NCI-H1436 (cell line): ENCODE results near the gene ITPR3.
A peak's percentile ranks its signal among the peaks of the same experiment; 100 is the strongest.

Experiments
- DNase-seq: peaks from one replicate; lab custom pipeline; 2025; lab: John Stamatoyannopoulos, UW

Gene ITPR3

DNA sequence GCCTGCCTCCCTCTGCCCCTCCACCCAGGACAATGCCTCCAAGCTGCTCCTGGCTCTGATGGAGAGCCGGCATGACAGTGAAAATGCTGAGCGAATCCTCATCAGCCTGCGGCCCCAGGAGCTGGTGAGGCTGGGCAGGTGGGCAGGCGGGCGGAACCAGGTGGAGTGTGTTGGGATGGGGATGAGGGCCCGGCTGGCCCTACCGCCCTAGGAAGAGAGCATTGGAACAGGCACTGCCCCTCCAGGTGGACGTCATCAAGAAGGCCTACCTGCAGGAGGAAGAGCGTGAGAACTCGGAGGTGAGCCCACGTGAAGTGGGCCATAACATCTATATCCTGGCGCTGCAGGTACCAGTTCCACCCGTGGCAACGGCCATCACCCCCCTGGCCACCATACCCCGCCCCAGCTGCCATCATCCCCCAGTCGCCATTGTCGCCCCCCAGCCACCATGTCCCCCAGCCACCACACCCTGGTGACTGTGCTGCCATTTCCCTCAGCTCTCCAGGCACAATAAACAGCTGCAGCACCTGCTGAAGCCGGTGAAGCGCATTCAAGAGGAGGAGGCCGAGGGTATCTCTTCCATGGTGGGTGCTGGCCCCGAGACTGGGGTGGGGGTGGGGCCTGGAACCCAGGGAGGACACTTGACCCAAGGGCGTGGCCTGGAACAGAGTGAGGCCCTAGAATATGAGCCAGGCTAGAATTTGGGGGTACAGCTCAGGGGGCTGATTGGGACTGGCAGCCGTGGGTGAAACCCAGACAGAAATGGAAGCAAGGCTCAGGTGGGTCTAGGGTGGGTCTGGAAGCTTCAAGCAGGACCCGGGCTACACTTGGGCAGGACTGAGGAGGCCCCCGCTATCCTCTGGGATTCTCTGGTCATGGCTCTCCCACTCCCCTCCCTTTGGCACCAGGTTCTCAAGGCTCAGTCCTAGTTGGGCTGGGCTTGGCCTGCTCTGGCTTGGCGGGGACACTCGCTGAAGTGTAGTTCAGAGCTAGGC is 66.2 kb downstream of the ITPR3 start:
- no peak for DNase-seq

DNA sequence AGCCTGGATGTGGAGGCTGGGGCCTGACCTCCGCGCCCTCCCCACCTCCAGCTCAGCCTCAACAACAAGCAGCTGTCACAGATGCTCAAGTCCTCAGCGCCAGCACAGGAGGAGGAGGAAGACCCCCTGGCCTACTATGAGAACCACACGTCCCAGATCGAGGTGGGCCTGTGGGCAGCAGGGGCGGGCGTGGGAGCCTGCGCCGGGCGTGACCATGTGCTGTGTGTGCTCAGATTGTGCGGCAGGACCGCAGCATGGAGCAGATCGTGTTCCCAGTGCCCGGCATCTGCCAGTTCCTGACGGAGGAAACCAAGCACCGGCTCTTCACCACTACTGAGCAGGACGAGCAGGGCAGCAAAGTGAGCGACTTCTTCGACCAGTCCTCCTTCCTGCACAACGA is 66.9 kb downstream of the ITPR3 start:
- DNase-seq, result no peak

DNA sequence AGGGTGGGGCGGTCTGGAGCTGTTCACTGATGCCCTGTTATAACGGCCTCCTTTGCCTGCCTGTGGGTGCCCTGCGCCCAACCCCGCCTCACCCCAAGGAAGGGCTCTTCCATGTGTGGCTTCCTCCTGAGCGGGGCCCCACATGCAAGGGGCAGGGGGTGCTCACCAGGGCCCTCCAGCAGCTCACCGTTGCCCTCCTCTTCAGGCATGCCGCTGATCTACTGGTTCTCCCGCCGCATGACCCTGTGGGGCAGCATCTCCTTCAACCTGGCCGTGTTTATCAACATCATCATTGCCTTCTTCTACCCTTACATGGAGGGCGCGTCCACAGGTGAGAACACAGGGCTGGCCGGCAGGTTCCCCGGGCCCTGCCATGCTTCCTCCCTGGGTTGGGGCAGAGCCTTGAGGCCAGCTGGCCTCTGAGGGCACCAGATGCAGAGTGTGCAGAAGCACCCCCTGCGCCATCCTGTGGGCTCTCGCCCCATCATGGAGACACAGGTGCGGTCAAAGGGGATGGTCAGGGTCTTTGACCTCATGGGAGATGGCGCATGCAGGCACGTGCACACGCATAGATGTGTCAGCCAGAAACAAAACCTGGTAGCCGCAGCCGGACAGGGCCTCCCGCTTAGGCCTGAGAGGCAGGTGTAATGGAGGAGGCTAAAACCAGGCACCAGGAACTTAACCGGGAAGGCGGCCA is 67.5 kb downstream of the ITPR3 start:
- no peak for DNase-seq

DNA sequence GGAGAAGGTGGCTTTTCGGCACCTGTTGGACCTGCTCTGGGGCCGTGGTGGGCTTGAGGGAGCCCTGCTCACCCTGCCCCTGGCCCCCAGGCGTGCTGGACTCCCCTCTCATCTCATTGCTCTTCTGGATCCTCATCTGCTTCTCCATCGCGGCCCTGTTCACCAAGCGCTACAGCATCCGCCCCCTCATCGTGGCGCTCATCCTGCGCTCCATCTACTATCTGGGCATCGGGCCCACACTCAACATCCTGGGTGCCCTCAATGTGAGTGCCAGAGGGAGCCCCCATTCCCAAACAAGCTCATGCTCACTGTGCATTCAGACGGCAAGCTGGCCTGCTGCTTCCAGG is 68.0 kb downstream of the ITPR3 start:
- DNase-seq, result no peak

DNA sequence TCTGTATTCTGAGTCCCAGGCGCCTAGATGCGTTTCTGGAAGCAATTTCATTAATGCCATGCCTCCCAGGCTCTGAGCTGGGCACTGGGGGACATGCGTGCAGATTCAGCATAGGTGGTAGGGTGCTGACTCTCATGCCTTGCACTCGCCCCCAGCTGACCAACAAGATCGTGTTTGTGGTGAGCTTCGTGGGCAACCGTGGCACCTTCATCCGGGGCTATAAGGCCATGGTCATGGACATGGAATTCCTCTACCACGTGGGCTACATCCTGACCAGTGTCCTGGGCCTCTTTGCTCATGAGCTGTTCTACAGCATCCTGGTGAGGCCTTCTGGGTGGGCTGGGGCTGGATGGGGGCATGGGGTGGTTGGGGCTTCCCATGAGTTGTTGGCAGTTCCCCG is 68.8 kb downstream of the ITPR3 start:
- DNase-seq, result no peak

DNA sequence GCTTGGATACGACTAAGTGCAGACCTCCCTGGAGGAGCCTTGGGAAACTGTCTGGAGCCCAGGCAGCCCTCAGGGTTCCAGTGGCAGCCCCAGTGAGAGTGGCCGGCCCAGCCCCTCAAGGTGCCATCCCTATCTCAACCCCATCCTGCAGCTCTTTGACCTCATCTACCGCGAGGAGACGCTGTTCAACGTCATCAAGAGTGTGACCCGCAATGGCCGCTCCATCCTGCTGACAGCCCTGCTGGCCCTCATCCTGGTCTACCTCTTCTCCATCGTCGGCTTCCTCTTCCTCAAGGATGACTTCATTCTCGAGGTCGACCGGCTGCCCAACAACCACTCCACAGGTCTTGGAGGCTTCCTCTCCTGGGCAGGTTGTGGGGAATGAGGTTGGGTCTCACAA is 69.6 kb downstream of the ITPR3 start:
- DNase-seq, result no peak

DNA sequence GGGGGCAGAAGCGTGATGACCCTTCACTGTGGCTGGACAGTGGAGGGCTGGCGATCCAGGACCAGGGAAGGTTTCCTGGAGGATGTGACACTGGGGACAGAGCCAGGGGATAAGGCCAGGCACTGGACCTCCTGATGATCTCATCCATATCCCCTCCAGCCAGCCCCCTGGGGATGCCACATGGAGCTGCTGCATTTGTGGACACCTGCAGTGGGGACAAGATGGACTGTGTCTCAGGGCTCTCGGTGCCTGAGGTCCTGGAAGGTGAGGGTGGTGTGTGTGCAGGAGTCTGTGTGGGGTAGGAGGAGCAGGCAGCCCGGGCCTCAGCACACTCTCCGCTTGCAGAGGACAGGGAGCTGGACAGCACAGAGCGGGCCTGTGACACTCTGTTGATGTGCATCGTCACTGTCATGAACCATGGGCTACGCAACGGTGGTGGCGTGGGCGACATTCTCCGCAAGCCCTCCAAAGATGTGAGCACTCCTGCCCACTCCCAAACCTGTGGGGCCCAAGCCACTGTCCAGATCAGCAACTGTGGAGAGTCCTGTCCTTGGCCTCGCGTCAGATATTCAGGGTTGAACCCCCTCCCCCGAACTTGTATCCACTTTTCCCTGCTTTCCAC is 70.4 kb downstream of the ITPR3 start:
- DNase-seq, result no peak

DNA sequence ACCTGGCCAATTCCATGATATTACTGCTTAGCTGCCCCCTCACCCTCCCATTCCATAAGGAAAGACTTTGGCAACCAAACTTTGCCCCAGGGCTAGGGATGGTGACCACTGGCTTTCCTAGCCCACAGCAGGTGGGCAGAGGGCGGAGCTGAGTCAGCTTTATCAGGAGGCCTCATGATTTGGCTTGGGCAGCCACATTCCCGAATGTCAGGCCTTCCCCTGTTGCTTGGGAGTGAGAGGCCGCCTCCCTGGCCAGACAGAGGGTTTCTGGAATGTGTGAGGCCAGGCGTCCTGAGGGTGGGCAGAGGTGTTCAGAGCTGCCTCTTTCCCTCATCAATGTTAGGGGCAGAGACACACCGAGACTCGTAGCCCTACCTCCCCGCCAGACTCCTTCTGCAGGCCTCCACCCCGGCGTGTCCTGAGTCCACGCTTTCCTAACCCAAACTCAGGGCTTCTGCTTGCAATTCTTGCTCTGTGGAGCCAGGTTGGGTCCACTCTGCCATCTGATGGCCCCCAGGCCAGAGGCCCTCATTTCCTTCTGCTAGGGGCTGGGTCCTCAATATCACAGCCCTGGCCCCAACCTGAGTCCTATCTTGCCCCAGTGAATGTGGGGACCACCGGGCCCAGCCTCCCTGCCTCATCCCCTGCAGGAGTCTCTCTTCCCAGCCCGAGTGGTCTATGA is 71.1 kb downstream of the ITPR3 start:
- DNase-seq, result no peak

DNA sequence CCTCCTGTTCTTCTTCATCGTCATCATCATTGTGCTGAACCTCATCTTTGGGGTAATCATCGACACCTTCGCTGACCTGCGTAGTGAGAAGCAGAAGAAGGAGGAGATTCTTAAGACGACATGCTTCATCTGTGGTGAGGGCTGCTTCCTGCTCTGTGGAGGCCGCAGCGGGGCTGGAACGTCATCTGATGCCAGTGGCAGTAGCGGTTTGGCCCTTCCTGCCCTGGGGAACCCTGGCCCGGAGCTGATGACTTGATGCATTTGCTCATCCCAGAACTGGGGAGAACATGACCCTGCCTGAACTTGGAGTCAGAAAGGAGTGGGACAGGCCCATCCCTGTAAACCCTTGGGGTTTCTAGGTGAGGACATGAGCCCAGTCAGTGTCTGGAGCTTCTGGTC is 71.6 kb downstream of the ITPR3 start:
- no peak for DNase-seq

DNA sequence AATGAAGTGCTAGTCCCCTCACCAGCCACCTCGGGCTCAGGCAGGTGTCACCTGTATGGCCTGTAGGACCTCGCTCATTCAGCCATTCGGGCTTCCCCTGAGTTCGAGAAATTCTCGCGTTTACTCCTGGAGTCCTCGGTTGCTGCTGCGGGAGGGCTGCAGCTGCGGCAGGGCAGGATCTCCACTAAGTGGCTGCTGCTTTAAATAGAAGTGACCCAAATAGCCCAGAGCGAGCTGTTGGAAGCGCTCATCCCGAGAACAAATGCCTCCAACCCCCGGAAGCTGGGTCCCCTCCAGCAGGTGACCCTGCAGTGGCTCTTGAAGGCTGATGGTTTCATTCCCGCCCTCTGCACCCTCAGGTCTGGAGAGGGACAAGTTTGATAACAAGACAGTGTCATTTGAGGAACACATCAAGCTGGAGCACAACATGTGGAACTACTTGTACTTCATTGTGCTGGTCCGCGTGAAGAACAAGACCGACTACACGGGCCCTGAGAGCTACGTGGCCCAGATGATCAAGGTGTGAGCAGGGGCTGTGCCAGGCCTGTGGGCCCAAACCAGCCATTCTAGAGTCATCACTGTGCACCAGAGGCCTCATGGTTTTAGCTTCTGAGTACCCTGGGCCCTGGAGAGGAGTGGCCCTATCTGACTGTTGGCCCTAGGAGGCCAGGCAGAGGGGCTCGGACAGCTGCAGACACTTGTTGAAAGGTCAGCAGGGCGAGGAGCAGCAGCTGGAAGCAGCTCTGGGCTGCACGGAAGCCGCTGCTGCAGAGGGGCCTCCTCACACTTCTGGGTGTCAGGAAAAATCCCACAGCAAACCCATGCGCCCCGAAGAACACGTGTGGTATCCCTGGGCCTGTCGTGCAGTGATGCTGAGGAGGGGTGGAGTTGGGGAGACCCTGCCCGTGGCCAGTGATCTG is 72.3 kb downstream of the ITPR3 start:
- DNase-seq, result no peak

DNA sequence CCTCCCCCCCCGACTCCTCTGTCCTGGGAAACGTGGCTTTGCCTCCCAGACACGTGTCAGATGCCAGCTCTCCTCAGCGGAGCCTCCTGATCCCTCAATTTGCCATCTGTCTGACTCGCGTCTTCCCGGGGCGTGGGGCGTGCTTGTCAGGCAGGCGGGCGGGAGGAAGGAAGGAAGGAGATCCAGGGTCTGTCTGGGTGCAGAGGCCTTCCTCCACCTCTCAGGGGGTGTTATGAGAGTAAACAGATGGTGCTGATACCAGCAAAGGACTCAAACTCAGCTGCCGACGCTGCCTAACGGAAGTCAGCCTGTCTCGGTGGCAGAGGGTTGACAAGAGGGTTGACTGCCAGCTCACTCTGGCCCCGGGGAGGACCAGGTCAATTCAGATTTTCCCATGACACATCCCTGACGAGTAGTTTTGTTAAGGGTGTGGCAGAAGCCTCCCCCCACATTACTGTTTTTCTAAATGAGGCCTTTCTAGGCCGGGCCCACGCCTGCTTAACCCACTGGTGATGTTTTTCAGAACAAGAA is 73.3 kb downstream of the ITPR3 start:
- DNase-seq, result no peak

DNA sequence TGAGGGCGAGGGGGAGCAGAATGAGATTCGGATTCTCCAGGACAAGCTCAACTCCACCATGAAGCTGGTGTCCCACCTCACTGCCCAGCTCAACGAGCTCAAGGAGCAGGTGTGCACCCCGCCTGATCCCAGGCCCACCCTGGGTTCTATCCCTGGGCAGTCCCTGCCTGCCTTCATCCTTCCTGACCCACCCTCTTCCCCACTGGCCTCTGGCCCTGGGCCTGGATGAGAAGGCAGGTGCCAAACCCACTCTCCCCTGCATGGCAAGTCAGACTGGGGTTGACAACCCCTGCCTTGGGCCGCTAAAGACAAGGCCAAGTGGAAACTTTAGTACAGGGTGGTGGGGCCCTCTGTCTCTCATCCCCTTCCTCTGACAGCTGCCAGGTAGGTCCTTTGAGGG is 73.9 kb downstream of the ITPR3 start:
- no peak for DNase-seq

DNA sequence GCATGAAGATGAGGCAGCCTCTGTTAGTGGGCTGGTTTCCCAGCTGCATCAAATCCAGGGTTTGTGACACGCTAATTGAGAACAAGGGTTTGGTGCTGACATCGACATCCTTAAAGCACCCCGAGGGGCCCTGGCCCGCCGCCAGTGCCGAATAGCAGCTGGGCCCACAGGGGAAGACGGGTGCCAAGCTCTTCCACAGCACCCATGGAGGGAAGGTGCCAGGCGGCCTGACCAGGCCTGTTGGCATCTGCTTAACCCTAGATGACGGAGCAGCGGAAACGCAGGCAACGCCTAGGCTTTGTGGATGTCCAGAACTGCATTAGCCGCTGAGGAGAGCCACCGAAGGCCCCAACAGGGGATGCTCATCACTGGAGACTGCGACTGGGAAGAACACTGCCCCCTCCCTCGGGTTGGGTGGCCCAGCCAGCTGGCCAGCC is 74.3 kb downstream of the ITPR3 start:
- DNase-seq, result no peak

DNA sequence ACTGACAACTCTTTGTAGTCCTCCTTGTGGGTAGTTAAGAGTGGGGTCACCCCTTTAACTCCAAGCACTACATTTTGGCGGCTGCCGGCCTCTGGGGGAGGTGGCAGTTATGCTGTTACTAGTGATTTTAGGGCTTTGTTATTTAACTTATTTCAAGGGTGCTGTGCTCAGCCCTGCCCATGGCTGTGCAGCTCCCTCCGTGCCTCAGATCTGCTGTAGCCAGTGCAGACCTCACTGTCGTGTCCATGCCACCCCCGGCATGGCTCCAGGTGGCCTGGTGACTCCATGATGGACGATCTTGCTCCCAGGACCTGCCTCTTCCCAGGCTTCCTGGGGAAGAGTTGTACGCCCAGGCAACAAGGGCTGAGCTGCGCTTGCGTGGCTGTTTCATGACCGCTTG is 75.0 kb downstream of the ITPR3 start:
- no peak for DNase-seq

DNA sequence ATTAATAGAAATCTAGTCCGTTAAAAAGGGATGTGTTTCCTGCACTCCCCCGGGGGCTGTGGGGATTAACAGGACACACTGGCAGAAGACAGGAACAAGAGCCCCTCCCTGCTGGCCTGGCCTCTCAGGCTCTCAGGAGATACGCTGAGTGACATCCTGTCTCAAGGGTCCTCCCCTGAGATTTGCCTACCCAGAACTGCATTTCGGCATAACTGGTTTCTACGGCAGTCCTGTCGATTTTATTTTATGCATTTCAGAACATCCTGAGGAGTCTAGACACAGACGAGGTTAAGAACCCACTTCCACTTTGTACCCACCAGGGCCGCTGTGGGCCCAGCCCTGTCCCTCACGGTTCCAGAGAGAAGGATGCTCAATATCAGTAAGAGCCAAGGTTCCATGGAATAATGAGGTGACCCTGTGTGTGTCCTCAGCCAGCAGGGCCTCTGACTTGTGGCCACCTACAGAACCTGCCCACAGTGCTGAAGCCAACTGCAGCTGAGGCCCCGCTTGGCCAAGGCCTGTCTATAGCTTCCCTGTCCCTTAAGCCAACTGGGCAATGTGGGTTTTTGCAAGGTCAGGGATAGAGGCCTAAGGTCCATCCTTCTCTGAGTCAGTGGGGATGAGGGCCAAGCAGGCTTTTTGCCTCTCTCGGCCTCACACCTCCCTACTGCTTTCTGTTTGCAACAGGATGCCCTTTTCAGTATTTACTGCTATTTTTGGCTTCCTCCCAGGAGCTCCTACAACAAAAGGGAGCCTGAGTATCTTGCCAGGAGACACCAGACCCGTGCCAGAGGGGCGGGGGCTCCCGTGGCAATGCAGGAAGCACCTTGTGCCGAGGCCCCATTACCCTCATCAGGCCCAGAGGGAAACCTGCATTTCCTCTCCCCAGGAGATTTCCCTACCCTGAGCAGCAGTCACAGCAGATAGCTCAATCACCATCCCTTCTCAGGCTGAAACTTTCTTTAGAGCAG is 75.7 kb downstream of the ITPR3 start:
- peak; percentile 61 for DNase-seq

DNA sequence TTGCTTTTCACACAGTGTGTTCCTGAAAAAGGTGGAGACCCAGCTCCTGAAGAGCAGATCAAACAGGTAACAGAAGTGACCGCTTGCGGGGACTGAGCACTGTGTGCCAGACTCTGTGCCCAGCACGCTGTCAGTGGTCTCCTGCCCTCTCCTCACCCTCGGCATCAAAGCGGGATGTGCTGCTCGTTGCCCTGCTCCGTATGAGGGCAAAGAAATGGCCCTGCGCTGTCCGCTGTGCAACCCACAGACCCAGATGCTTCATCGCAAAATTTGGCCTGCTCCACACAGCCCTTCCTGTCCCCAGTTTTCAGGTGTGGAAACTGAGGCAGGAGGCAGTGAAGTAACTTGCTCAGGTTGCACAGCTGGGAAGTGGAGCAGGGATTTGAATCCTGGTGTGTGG is 76.7 kb downstream of the ITPR3 start:
- DNase-seq, result no peak

DNA sequence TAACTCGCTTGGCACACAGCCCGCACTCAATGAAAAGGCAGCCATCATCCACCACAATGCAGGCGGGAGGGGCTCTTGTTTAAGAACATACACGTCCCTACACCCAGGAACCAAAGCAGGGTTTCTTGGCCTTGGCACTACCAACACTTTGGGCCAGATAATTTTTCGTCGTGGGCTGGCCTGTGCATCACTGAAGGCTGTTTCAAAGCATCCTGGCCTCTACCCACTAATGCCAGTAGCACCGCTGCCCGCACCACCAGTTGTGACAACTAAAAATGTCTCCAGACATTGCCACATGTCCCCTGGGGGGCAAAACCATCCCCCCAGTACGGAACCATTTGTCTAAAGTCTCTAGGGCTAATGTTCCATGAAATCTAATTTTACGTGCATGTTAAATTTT is 77.4 kb downstream of the ITPR3 start:
- DNase-seq, result no peak

DNA sequence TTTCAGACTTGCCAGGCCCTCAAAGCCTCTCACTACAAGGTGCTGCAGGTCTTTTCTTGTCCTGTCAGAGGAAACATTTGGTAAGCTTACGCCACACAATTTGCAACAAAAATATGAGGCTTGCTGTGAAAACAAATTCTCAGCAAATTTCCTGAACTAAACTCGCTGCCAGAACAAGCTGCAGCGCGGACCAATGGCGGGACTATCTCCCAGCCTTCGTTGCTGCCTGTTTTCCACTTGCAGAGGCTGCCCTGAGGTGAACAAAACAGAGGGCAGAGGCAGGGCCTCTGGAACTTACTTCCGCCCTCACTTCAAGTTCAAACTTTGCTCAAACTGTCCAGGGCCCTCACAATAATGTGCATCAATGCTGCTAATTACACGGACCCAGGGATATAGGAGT is 78.0 kb downstream of the ITPR3 start:
- DNase-seq, result no peak

DNA sequence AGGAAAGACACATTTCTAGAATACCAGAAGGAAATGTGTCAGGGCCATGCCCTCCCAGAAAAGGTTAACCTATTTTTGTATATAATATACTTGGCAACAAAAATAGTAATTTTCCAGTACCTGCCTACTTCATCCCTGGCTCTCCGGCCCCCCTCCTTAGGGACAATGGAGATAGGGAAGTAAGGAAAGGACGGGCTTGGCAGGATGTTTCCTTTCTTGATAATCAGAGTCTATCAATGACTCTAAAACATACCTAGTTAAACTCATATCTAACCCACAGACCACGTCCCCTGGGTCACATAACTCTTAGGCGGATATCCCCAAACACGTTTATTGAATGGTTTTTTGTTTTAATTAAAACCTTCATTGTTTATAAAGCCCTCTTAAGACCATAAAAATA is 78.6 kb downstream of the ITPR3 start:
- no peak for DNase-seq
